A549 (cell line): ENCODE data around the gene TFF3. TPM values are rescaled to one million over a fixed set of nuclear protein-coding genes. Genes with fewer than 3 reads are reported as not detected.

Experiments used
- ATAC-seq, 2 experiments: fragments of 200-7000 bp in 1 of 2; fragments of >200 bp in 1 of 2; cut with Nextera tagmentation in 1 of 2; cut with Tn5 transposase in 1 of 2; 3 replicates each; pipeline versions ENCODE4 v1.8.0 to v1.9.1; 2018 to 2020; ENCODE audit warnings: mild to moderate bottlenecking in 1 of 2, moderate library complexity in 1 of 2
- CTCF ChIA-PET: fragments of 300-600 bp; sonication (Branson Sonifier 250); formaldehyde crosslinking; extraction: SDS; loops from one replicate; lab custom pipeline; 2021; ENCODE audit warnings: antibody characterized with exemption, inconsistent platforms; lab: Yijun Ruan, JAX
- POLR2A ChIA-PET: fragments of 350-600 bp; formaldehyde crosslinking; extraction: SDS; loops from one replicate; lab custom pipeline; 2021; ENCODE audit warnings: antibody characterized with exemption, inconsistent platforms; lab: Yijun Ruan, JAX
- DNase-seq, 2 experiments: peaks; one replicate each; pipeline versions ENCODE4 v3.0.0 to v3.0.0-alpha.2; 2011 to 2016; ENCODE audit warnings: low read depth in 1 of 2, low spot score in 1 of 2
- FAIRE-seq: peaks from 2 replicates; lab custom pipeline; 2011; peaks lifted over from hg19 to GRCh38; lab: Jason Lieb, UNC
- H3K27ac ChIP-seq, 2 experiments: fragments of >200 bp; sonication (Bioruptor Twin); formaldehyde crosslinking; 3 replicates each; pipeline ENCODE4 v1.5.1; 2016 to 2017
- H3K4me1 ChIP-seq: fragments of >200 bp; sonication (Bioruptor Twin); formaldehyde crosslinking; 3 replicates; pipeline ENCODE4 v1.6.1; 2016
- H3K4me2 ChIP-seq: fragments of >200 bp; sonication (Bioruptor Twin); formaldehyde crosslinking; 3 replicates; pipeline ENCODE4 v1.6.1; 2016
- H3K4me3 ChIP-seq: fragments of >200 bp; sonication (Bioruptor Twin); formaldehyde crosslinking; 3 replicates; pipeline ENCODE4 v1.5.1; 2016
- H3K9me3 ChIP-seq: fragments of >200 bp; sonication (Bioruptor Twin); formaldehyde crosslinking; 3 replicates; pipeline ENCODE4 v1.6.1; 2016
- CBX8 ChIP-seq: fragments of 200-600 bp; sonication (generic); IDR thresholded peaks from 2 replicates; pipeline ENCODE4 v1.6.1; 2016
- CEBPB ChIP-seq, 2 experiments: fragments of >200 bp in 1 of 2; sonication (Bioruptor Twin) in 1 of 2; formaldehyde crosslinking in 1 of 2; IDR thresholded peaks; 2 replicates each; pipeline ENCODE4 v1.6.1; 2012 to 2016
- CHD4 ChIP-seq: fragments of 200-600 bp; sonication (generic); IDR thresholded peaks from 2 replicates; pipeline ENCODE4 v1.6.1; 2016; ENCODE audit warnings: antibody characterized with exemption, mild to moderate bottlenecking, borderline replicate concordance
- EHF ChIP-seq: fragments of 250-450 bp; sonication (Bioruptor Pico); IDR thresholded peaks from 2 replicates; pipeline ENCODE4 v1.5.0; 2020; ENCODE audit warnings: mild to moderate bottlenecking
- FOSB ChIP-seq: fragments of 250-450 bp; sonication (Bioruptor Pico); IDR thresholded peaks from 2 replicates; pipeline ENCODE4 v1.5.0; 2020; ENCODE audit warnings: mild to moderate bottlenecking, moderate library complexity
- FOSL2 ChIP-seq, 2 experiments: fragments of 450-650 bp in 1 of 2; fragments of >200 bp in 1 of 2; sonication (Bioruptor Twin) in 1 of 2; formaldehyde crosslinking; IDR thresholded peaks; 2 replicates each; pipeline versions ENCODE4 v1.5.0 to v1.6.1; 2016 to 2020; ENCODE audit warnings: mild to moderate bottlenecking in 1 of 2, moderate library complexity in 1 of 2
- FOXS1 ChIP-seq: fragments of 250-450 bp; sonication (Bioruptor Pico); IDR thresholded peaks from 2 replicates; pipeline ENCODE4 v1.5.0; 2020; ENCODE audit warnings: mild to moderate bottlenecking, moderate library complexity
- GATA3 ChIP-seq: IDR thresholded peaks from 2 replicates; pipeline ENCODE4 v1.6.1; 2012; ENCODE audit warnings: borderline replicate concordance
- HOXB13 ChIP-seq: fragments of 250-450 bp; sonication (Bioruptor Pico); IDR thresholded peaks from 2 replicates; pipeline ENCODE4 v1.5.0; 2020; ENCODE audit warnings: low read depth, mild to moderate bottlenecking, moderate library complexity
- JUN ChIP-seq, 2 experiments: fragments of >200 bp; sonication (Bioruptor Twin); formaldehyde crosslinking; IDR thresholded peaks; 2 replicates in 1 of 2; 3 replicates in 1 of 2; pipeline ENCODE4 v1.6.1; 2016 to 2017
- KDM1A ChIP-seq: fragments of 200-600 bp; sonication (generic); IDR thresholded peaks from 2 replicates; pipeline ENCODE4 v1.6.1; 2016; ENCODE audit warnings: low read depth, mild to moderate bottlenecking
- KDM5A ChIP-seq: fragments of 200-600 bp; sonication (generic); IDR thresholded peaks from 2 replicates; pipeline ENCODE4 v1.6.1; 2016; ENCODE audit warnings: antibody characterized with exemption, mild to moderate bottlenecking
- MAFK ChIP-seq: fragments of 450-650 bp; IDR thresholded peaks from 2 replicates; pipeline ENCODE4 v1.6.1; 2014; ENCODE audit not compliant: partially characterized antibody
- MAZ ChIP-seq: fragments of 150-350 bp; IDR thresholded peaks from 2 replicates; pipeline ENCODE4 v1.6.1; 2014; ENCODE audit warnings: antibody characterized with exemption, low read depth, low read length, borderline replicate concordance
- MYC ChIP-seq: IDR thresholded peaks from 2 replicates; pipeline ENCODE4 v1.6.1; 2012; ENCODE audit warnings: mild to moderate bottlenecking, inconsistent platforms, low read length, improper control_type of control experiment, borderline replicate concordance
- NPAS2 ChIP-seq: fragments of 250-450 bp; sonication (Bioruptor Pico); IDR thresholded peaks from 2 replicates; pipeline ENCODE4 v1.8.0; 2022; ENCODE audit warnings: mild to moderate bottlenecking, moderate library complexity, borderline replicate concordance
- PBX3 ChIP-seq: IDR thresholded peaks from 2 replicates; pipeline ENCODE4 v1.6.1; 2012
- PHF8 ChIP-seq: fragments of 200-600 bp; sonication (generic); IDR thresholded peaks from 2 replicates; pipeline ENCODE4 v1.6.1; 2016; ENCODE audit warnings: low read depth, mild to moderate bottlenecking, antibody characterized with exemption, moderate library complexity, borderline replicate concordance
- POLR2A ChIP-seq: IDR thresholded peaks from 2 replicates; pipeline ENCODE4 v1.6.1; 2012; ENCODE audit warnings: mild to moderate bottlenecking, low read length
- RFX5 ChIP-seq: fragments of 450-650 bp; IDR thresholded peaks from 2 replicates; pipeline ENCODE4 v1.7.1; 2014; ENCODE audit warnings: antibody characterized with exemption, mild to moderate bottlenecking, moderate library complexity
- RNF2 ChIP-seq: fragments of 200-600 bp; sonication (generic); IDR thresholded peaks from 2 replicates; pipeline ENCODE4 v1.6.1; 2016; ENCODE audit warnings: low read depth, mild to moderate bottlenecking, antibody characterized with exemption, moderate library complexity, borderline replicate concordance
- SMC3 ChIP-seq: fragments of >200 bp; sonication (Bioruptor Twin); formaldehyde crosslinking; IDR thresholded peaks from 3 replicates; pipeline ENCODE4 v1.6.1; 2018; ENCODE audit warnings: inconsistent platforms
- SREBF2 ChIP-seq: fragments of 450-650 bp; IDR thresholded peaks from 2 replicates; pipeline ENCODE4 v1.6.1; 2014; ENCODE audit warnings: mild to moderate bottlenecking, moderate library complexity
- TP53 ChIP-seq: fragments of 250-450 bp; sonication (Bioruptor Pico); IDR thresholded peaks from 2 replicates; pipeline ENCODE4 v1.5.0; 2021; ENCODE audit warnings: mild to moderate bottlenecking, moderate library complexity
- ZC3H11A ChIP-seq: fragments of 450-650 bp; IDR thresholded peaks from 2 replicates; pipeline ENCODE4 v1.6.1; 2014; ENCODE audit warnings: antibody characterized with exemption, mild to moderate bottlenecking
- ZNF302 ChIP-seq: fragments of 250-450 bp; sonication (Bioruptor Pico); IDR thresholded peaks from 2 replicates; pipeline ENCODE4 v1.9.0; 2021; ENCODE audit warnings: inconsistent platforms, mild to moderate bottlenecking, moderate library complexity
- ZSCAN20 ChIP-seq: fragments of 250-450 bp; sonication (Bioruptor Pico); IDR thresholded peaks from 2 replicates; pipeline ENCODE4 v1.8.0; 2022; ENCODE audit warnings: mild to moderate bottlenecking, moderate library complexity
- WGBS: methylation state at CpG from one replicate; pipeline ENCODE4 v1.1.6; 2017; ENCODE audit errors: missing lambda C conversion rate; 5-methylcytosine and 5-hydroxymethylcytosine counted together
- polyA plus RNA-seq, 4 experiments: library from polyadenylated mRNA; depleted of rRNA in 3 of 4; stranded (reverse); fragments of >200 nt; fragmentation: RNase III in 1 of 4; extraction: RNeasy Plus Mini Kit Qiagen cat#74134 plus additional on column Dnase treatment in 1 of 4; gene quantifications; 2 replicates in 3 of 4; 3 replicates in 1 of 4; pipeline ENCODE4 v1.2.3, GENCODE V29; 2011 to 2017

The TFF3 gene
- polyA plus RNA-seq, 2 of the 4 experiments (the other 2 are of a cell fraction), result 0.43 TPM; not detected in 1

DNA sequence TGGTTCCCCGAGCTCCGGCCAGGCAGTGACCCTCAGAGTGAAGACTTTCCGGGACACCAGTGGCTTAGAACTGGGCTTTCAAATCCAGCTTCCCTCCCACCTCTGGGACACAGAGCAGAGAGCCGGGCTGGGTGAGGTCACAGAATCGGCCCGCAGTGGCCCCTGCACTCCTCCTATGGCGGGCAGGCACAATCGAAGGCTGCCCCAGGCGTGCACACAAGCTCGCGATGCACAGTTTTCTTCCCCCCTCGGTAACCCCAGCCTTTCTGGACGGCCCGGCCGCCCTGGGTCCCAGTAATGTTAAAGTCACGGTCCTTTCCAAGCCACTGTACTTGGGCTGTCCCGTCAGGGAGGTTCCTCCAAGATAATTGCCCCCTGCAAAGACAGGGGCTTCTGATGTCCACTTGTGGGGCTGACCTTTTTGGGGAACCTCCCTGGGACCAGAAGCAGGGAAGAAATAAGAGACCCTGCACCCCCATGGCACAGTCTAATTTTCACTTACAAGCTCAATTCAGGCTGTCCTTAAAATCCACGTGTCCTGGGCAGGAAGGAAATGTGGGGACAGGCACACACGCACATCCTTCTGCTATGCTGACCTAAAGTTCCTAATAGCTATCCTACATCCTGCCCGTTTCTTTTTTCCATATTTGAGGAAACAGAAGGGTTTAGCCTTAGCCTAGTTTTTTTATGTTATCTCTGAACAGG, 13.7 kb downstream of the TFF3 start:
- CTCF ChIA-PET, result interaction anchor here (1.4 to 3.8 kb wide), 3 partner anchors 8 to 156 kb away, joined by 3 to 15 read pairs (median 3); no protein-coding TSS in a partner anchor
- TF ChIP-seq EHF (CRISPR knock-in tag) (no peak), MYC (no peak), POLR2A (no peak), RNF2 (no peak), FOSL2 (IDR thresholded peaks at IDR 0.05) (no peak), FOSL2 (CRISPR knock-in tag; IDR thresholded peaks at IDR 0.05) (no peak), GATA3 (no peak), PBX3 (no peak), CBX8 (no peak), FOXS1 (CRISPR knock-in tag) (no peak), NPAS2 (CRISPR knock-in tag) (no peak), TP53 (CRISPR knock-in tag) (no peak)

GRCh38 chr21:42300956-42301355, 14.3 kb downstream of the TFF3 start:
- DNase-seq (no peak), ATAC-seq (no peak), FAIRE-seq (no peak)
- H3K27ac ChIP-seq, result no peak overlapping the region
- TF ChIP-seq MYC, result no peak
- no peak for TF ChIP-seq FOSB (CRISPR knock-in tag)
- no peak for TF ChIP-seq CHD4
- TF ChIP-seq EHF (CRISPR knock-in tag), result no peak
- no peak for TF ChIP-seq MAZ
- TF ChIP-seq POLR2A, result no peak
- no peak for TF ChIP-seq CEBPB (IDR thresholded peaks at IDR 0.05)
- no peak for TF ChIP-seq SREBF2
- TF ChIP-seq HOXB13 (CRISPR knock-in tag), result no peak
- no peak overlapping the region for H3K4me3 ChIP-seq
- no peaks in the 10 kb centered on the region for H3K4me1 ChIP-seq
- CTCF ChIA-PET, result interaction anchor here (1.4 to 3.8 kb wide), 2 partner anchors 9 to 81 kb away, joined by 3 to 15 read pairs; no protein-coding TSS in a partner anchor
- POLR2A ChIA-PET, result no interaction called here
- no peaks in the 10 kb centered on the region for H3K9me3 ChIP-seq
- WGBS, result 26% methylated on average over 4 of the region's 9 CpGs
- no peak overlapping the region for H3K4me2 ChIP-seq

More for the DNA sequence above, 13.7 kb downstream of the TFF3 start:
- Histone ChIP-seq H3K4me2 (no peak overlapping the region), H3K9me3 (no peaks in the 10 kb centered on the region), H3K4me3 (no peak overlapping the region), H3K4me1 (no peaks in the 10 kb centered on the region), H3K27ac (no peak overlapping the region)
- DNase-seq (no peak), FAIRE-seq (no peak), ATAC-seq (no peak)
- WGBS, result 68% methylated on average over 15 of the region's 20 CpGs
- POLR2A ChIA-PET, result no interaction called here

DNA sequence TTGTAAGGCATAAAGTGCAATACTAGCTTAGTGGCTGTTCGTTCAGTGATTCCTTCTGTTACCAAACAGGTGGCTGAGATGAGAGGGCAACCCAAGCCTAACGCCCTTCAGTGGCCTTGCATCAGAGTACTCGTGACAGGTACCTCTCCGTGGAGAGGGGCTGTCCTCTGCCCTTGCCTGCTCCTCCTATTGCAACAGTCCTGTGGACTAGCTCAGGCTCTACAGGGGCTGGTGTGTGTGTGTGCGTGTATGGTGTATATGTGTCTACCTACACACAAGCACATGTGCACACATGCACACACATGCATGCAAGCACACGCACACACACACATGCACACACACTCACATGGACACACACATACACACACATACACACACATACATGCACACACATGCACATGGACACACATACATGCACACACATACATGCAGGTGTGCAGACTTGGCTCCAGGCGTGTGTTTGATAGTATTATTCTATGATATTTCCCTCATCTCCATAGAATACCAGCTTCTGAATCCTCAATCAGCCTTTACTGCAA, 15.1 kb downstream of the TFF3 start:
- no peak for ATAC-seq
- no peak overlapping the region for H3K4me2 ChIP-seq
- no peak overlapping the region for H3K4me3 ChIP-seq
- ChIA-PET POLR2A (no interaction called here), CTCF (interaction anchor here (0.5 to 3.8 kb wide), 2 partner anchors 10 to 37 kb away, joined by 3 to 15 read pairs; no protein-coding TSS in a partner anchor)
- H3K9me3 ChIP-seq, result no peaks in the 10 kb centered on the region
- no peaks in the 10 kb centered on the region for H3K4me1 ChIP-seq
- H3K27ac ChIP-seq, result no peak overlapping the region
- TF ChIP-seq KDM5A, result no peak
- TF ChIP-seq KDM1A, result no peak
- no peak for TF ChIP-seq ZNF302 (CRISPR knock-in tag)
- no peak for TF ChIP-seq RFX5
- TF ChIP-seq JUN (IDR thresholded peaks at IDR 0.05), result no peak
- TF ChIP-seq ZC3H11A, result no peak
- no peak for TF ChIP-seq PHF8
- no peak for TF ChIP-seq ZSCAN20 (CRISPR knock-in tag)
- TF ChIP-seq MAFK, result no peak
- no peak for TF ChIP-seq SMC3
- TF ChIP-seq PBX3, result no peak
- TF ChIP-seq, all 56 proteins: peak for 0
- no peak for DNase-seq
- FAIRE-seq, result no peak
- WGBS, result 61% methylated on average over 5 of the region's 7 CpGs
